Spleen (tissue), 7 donors: ENCODE measurements around the gene GIN1.

ENCODE experiments used
- CTCF ChIP-seq, 11 experiments: fragments of 200-600 bp in 7 of 11; fragments of 450-650 bp in 4 of 11; sonication (generic) in 4 of 11; IDR thresholded peaks in 8 of 11; conservative IDR thresholded peaks in 3 of 11; 1 replicate in 7 of 11; 2 replicates in 4 of 11; pipeline versions ENCODE4 v1.4.0 to v1.8.0; 2016 to 2021; ENCODE audit warnings: antibody characterized with exemption in 11 of 11, inconsistent platforms in 4 of 11, mild to moderate bottlenecking in 1 of 11
- POLR2A ChIP-seq, 3 donors: fragments of 450-650 bp; IDR thresholded peaks; one replicate each; pipeline ENCODE4 v1.5.1; 2017; ENCODE audit warnings: antibody characterized with exemption in 3 of 3, mild to moderate bottlenecking in 1 of 3
- donor health status: DM: no; HTN: no; CAD: no; lungs with moderate emphysema.
- donor health status: DM: no; HTN: no; CAD: no.
- donor health status: DM: no; HTN: no; CAD: no.

DNA sequence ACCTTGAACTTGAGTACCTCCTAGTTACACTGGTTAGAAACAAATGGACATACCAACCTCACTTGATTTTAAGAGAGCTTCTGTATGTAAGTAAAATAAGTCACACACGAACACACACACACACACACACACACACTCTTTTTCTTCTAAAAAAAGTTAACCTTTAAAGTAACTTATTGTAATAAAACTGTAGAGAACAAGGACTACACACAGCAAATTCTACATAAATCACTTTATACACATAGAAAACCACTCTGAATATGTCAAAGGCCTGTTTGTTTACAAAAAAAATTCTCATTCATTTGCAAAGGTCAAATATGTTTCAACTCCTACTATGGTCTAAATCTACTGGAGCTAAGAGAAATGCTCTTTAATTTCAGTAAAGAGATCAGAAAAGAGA is 29.1 kb downstream of the GIN1 start:
- TF ChIP-seq CTCF (IDR thresholded peaks at IDR 0.05 in 8 of 11, conservative IDR thresholded peaks at IDR 0.05 in 3 of 11): no peak
- no peak for TF ChIP-seq POLR2A (IDR thresholded peaks at IDR 0.05)
